A673 (cell line): ENCODE data around the gene GART. TPM values are rescaled to one million over a fixed set of nuclear protein-coding genes. Genes with fewer than 3 reads are reported as not detected.

Source experiments
- BruUV-seq: library from RNA; stranded (reverse); fragments of 400-500 nt; replicated peaks from 2 replicates; lab custom pipeline; 2021; lab: Mats Ljungman, UMichigan
- CTCF ChIA-PET: fragments of 300-600 bp; sonication (Branson Sonifier 250); formaldehyde crosslinking; loops from one replicate; lab custom pipeline; 2022; ENCODE audit warnings: antibody characterized with exemption; lab: Charles Lee
- POLR2A ChIA-PET: fragments of 300-600 bp; sonication (Branson Sonifier 250); formaldehyde crosslinking; loops from one replicate; lab custom pipeline; 2022; ENCODE audit warnings: antibody characterized with exemption; ENCODE audit not compliant: low non-redundant PET; lab: Charles Lee
- DNase-seq: peaks from one replicate; pipeline ENCODE4 v3.0.0-alpha.2; 2015; ENCODE audit warnings: low spot score
- H3K27ac ChIP-seq: fragments of 200-600 bp; sonication (generic); 2 replicates; pipeline ENCODE4 v1.5.1; 2016; ENCODE audit warnings: mixed run types, low read depth, mild to moderate bottlenecking, mixed read lengths, antibody characterized with exemption, low read length; ENCODE audit not compliant: poor library complexity, severe bottlenecking
- H3K27me3 ChIP-seq: fragments of 200-600 bp; sonication (generic); replicated peaks from 2 replicates; pipeline ENCODE4 v1.6.1; 2017; ENCODE audit warnings: mixed run types, low read depth, mild to moderate bottlenecking, mixed read lengths, antibody characterized with exemption, low read length; ENCODE audit not compliant: insufficient read depth, poor library complexity
- H3K36me3 ChIP-seq: fragments of 200-600 bp; sonication (generic); 2 replicates; pipeline ENCODE4 v1.6.1; 2016; ENCODE audit warnings: mixed run types, mild to moderate bottlenecking, mixed read lengths, antibody characterized with exemption, low read length; ENCODE audit not compliant: insufficient read depth, poor library complexity, severe bottlenecking
- H3K4me1 ChIP-seq: fragments of 200-600 bp; sonication (generic); 2 replicates; pipeline ENCODE4 v1.6.1; 2017; ENCODE audit warnings: mixed run types, mild to moderate bottlenecking, mixed read lengths, antibody characterized with exemption, low read length; ENCODE audit not compliant: insufficient read depth, poor library complexity, severe bottlenecking
- H3K4me3 ChIP-seq: fragments of 200-600 bp; sonication (generic); 2 replicates; pipeline ENCODE4 v1.5.1; 2016; ENCODE audit warnings: low read depth, mixed run types, mild to moderate bottlenecking, mixed read lengths, low read length; ENCODE audit not compliant: poor library complexity, severe bottlenecking
- H3K9me3 ChIP-seq: fragments of 200-600 bp; sonication (generic); 2 replicates; pipeline ENCODE4 v1.6.1; 2016; ENCODE audit warnings: mixed run types, low read depth, mild to moderate bottlenecking, mixed read lengths, antibody characterized with exemption, low read length; ENCODE audit not compliant: poor library complexity, severe bottlenecking
- CTCF ChIP-seq: fragments of 300-800, 200-600 bp; sonication (generic); conservative IDR thresholded peaks from 2 replicates; pipeline ENCODE4 v1.5.1; 2017; ENCODE audit warnings: low read depth, mild to moderate bottlenecking, antibody characterized with exemption, low read length, moderate library complexity, mixed read lengths
- EZH2 ChIP-seq: fragments of 200-600 bp; sonication (generic); IDR thresholded peaks from 2 replicates; pipeline ENCODE4 v1.6.1; 2017; ENCODE audit warnings: borderline replicate concordance, low read depth, mild to moderate bottlenecking, mixed read lengths, antibody characterized with exemption, low read length; ENCODE audit not compliant: poor library complexity, severe bottlenecking
- intact Hi-C: fragments of 100-400 bp; cut with micrococcal nuclease; formaldehyde crosslinking; loops from one replicate; pipeline ENCODE4 v1.10.0; 2022; ENCODE audit not compliant: unreplicated experiment
- total RNA-seq: library from RNA; stranded (reverse); gene quantifications from 2 replicates; pipeline ENCODE4 v1.2.3, GENCODE V29; 2021

The GART gene
- total RNA-seq, 1 experiment from 2014 or later: 210 TPM

GRCh38 chr21:33540711-33541104 is 1.2 kb downstream of the GART start:
- TF ChIP-seq CTCF: no peak
- Histone ChIP-seq H3K27ac (no peak overlapping the region), H3K4me3 (peak overlapping the region; percentile 59), H3K27me3 (no peaks in the 10 kb centered on the region), H3K36me3 (peaks cover 46% of the 10 kb centered on the region), H3K4me1 (peaks cover 20% of the 10 kb centered on the region), H3K9me3 (no peaks in the 10 kb centered on the region)
- intact Hi-C loops: loop anchor here (5.0 kb wide), 1 partner anchor 47 kb away; the partner anchor contains the start of gene DONSON
- CTCF ChIA-PET: no interaction called here
- no TSS peak for BruUV-seq
- POLR2A ChIA-PET: no interaction called here
- DNase-seq: no peak

GRCh38 chr21:33539616-33540015 is 2.3 kb downstream of the GART start:
- Histone ChIP-seq H3K27ac (no peak overlapping the region), H3K27me3 (no peaks in the 10 kb centered on the region), H3K4me3 (peak overlapping the region; percentile 59), H3K4me1 (peaks cover 11% of the 10 kb centered on the region), H3K36me3 (peaks cover 55% of the 10 kb centered on the region), H3K9me3 (no peaks in the 10 kb centered on the region)
- intact Hi-C loops: loop anchor here (5.0 kb wide), 1 partner anchor 48 kb away; the partner anchor contains the start of gene DONSON
- BruUV-seq: no TSS peak
- DNase-seq: no peak
- ChIA-PET CTCF (no interaction called here), POLR2A (no interaction called here)
- TF ChIP-seq EZH2: no peak
- no peak for TF ChIP-seq CTCF

- Histone ChIP-seq H3K9me3 (no peaks in the 10 kb centered on the region), H3K4me3 (no peak overlapping the region), H3K27ac (no peak overlapping the region), H3K4me1 (peaks cover 11% of the 10 kb centered on the region), H3K36me3 (peaks cover 78% of the 10 kb centered on the region), H3K27me3 (no peaks in the 10 kb centered on the region)
- intact Hi-C loops: no loop called here
- ChIA-PET POLR2A (no interaction called here), CTCF (no interaction called here)
- DNase-seq: no peak
- TF ChIP-seq EZH2 (no peak), CTCF (no peak)
- BruUV-seq: no TSS peak
Observed at GRCh38 chr21:33537212-33537611, 4.7 kb downstream of the GART start.
